HG03139 (cell line): ENCODE data around the gene C1orf56.

Source experiments
- ATAC-seq: cut with Tn5 transposase; IDR thresholded peaks from one replicate; pipeline ENCODE4 v1.9.1; 2021; ENCODE audit not compliant: unreplicated experiment

Gene C1orf56

GRCh38 chr1:151024540-151025146 lies 22.9 kb upstream of the C1orf56 start:
- no peak for ATAC-seq

- no peak for ATAC-seq
These were observed 21.1 kb upstream of the C1orf56 start for GRCh38 chr1:151026460-151026859.

- ATAC-seq = no peak
These were observed 15.4 kb upstream of the C1orf56 start for GRCh38 chr1:151032164-151032563.

GRCh38 chr1:151035167-151035566 lies 12.4 kb upstream of the C1orf56 start:
- ATAC-seq = no peak

GRCh38 chr1:151036356-151036755 lies 11.2 kb upstream of the C1orf56 start, which contains the start of gene BNIPL:
TSS of gene BNIPL (plus strand) at chr1:151036586. CDS start at chr1:151036726, 140 bp downstream.
- ATAC-seq = no peak

GRCh38 chr1:151037032-151037431 lies 10.5 kb upstream of the C1orf56 start:
- ATAC-seq = no peak

GRCh38 chr1:151039521-151039920 lies 8.0 kb upstream of the C1orf56 start:
- no peak for ATAC-seq

- no peak for ATAC-seq
These were observed 4.4 kb upstream of the C1orf56 start for GRCh38 chr1:151043163-151043562.

- ATAC-seq = no peak
These were observed 534 bp downstream of the C1orf56 start for GRCh38 chr1:151047925-151048644.

- no peak for ATAC-seq
These were observed 1.1 kb downstream of the C1orf56 start for GRCh38 chr1:151048645-151049032.

GRCh38 chr1:151049458-151049857 lies 1.9 kb downstream of the C1orf56 start:
- no peak for ATAC-seq

GRCh38 chr1:151050051-151050688 lies 2.6 kb downstream of the C1orf56 start:
- ATAC-seq = no peak

- ATAC-seq = no peak
These were observed 3.9 kb downstream of the C1orf56 start for GRCh38 chr1:151051356-151052009.

GRCh38 chr1:151054971-151055547 lies 7.5 kb downstream of the C1orf56 start:
- ATAC-seq = no peak

GRCh38 chr1:151055581-151055980 lies 8.0 kb downstream of the C1orf56 start:
- no peak for ATAC-seq

- ATAC-seq = no peak
These were observed 8.6 kb downstream of the C1orf56 start for GRCh38 chr1:151056149-151056548.

GRCh38 chr1:151058692-151059091 lies 11.1 kb downstream of the C1orf56 start:
- no peak for ATAC-seq

GRCh38 chr1:151059109-151060006 lies 11.8 kb downstream of the C1orf56 start, which contains the start of gene CDC42SE1:
TSS of gene CDC42SE1 (minus strand) at chr1:151059622. CDS start at chr1:151055730, 3,892 bp downstream.
- peak; percentile 76 for ATAC-seq

- ATAC-seq = no peak
These were observed 12.6 kb downstream of the C1orf56 start, which contains the start of gene MLLT11 for GRCh38 chr1:151060007-151060656. TSS of gene MLLT11 (plus strand) at chr1:151060397. CDS start at chr1:151067225, 6,828 bp downstream.
